IMR-90 (cell line): Measurements from ENCODE around the gene ERICH3. TPM values are rescaled to one million over a fixed set of nuclear protein-coding genes. Genes with fewer than 3 reads are reported as not detected.
A peak's percentile ranks its signal among the peaks of the same experiment; 100 is the strongest.

Experiments used
- ATAC-seq: fragments of 200-7000 bp; cut with Tn5 transposase; 2 replicates; pipeline ENCODE4 v1.9.1; 2020; ENCODE audit warnings: low read depth, mild to moderate bottlenecking, moderate library complexity
- BruUV-seq: library from RNA; stranded (reverse); fragments of 400-500 nt; replicated peaks from 2 replicates; lab custom pipeline; 2021; lab: Mats Ljungman, UMichigan
- CTCF ChIA-PET: fragments of 300-600 bp; formaldehyde crosslinking; extraction: SDS; loops from one replicate; lab custom pipeline; 2021; ENCODE audit warnings: antibody characterized with exemption; lab: Yijun Ruan, JAX
- POLR2A ChIA-PET: fragments of 300-600 bp; sonication (Branson Sonifier 250); formaldehyde crosslinking; loops from one replicate; lab custom pipeline; 2022; ENCODE audit warnings: antibody characterized with exemption; ENCODE audit not compliant: unreplicated experiment; lab: Charles Lee
- DNase-seq: peaks from one replicate; pipeline ENCODE4 v3.0.0; 2013
- H2AFZ ChIP-seq: replicated peaks from 2 replicates; pipeline ENCODE3; 2013; ENCODE audit warnings: low read length, mild to moderate bottlenecking; ENCODE audit not compliant: poor library complexity
- H2AK5ac ChIP-seq: 2 replicates; pipeline ENCODE4 v1.6.1; 2013; ENCODE audit warnings: low read depth, low read length, inconsistent platforms
- H2AK9ac ChIP-seq: replicated peaks from 2 replicates; pipeline ENCODE3; 2013; ENCODE audit warnings: mild to moderate bottlenecking, low read depth, low read length, moderate library complexity; ENCODE audit not compliant: poor library complexity
- H2BK120ac ChIP-seq: 2 replicates; pipeline ENCODE4 v1.6.1; 2013; ENCODE audit warnings: low read depth, low read length, inconsistent platforms
- H2BK15ac ChIP-seq: 3 replicates; pipeline ENCODE4 v1.6.1; 2013; ENCODE audit warnings: low read depth, low read length, inconsistent platforms
- H2BK20ac ChIP-seq: 2 replicates; pipeline ENCODE4 v1.6.1; 2013; ENCODE audit warnings: low read depth, mild to moderate bottlenecking, inconsistent platforms, low read length, moderate library complexity
- H2BK5ac ChIP-seq: 2 replicates; pipeline ENCODE4 v1.6.1; 2013; ENCODE audit warnings: mild to moderate bottlenecking, low read depth, low read length, inconsistent platforms; ENCODE audit not compliant: poor library complexity, severe bottlenecking
- H3K14ac ChIP-seq: replicated peaks from 2 replicates; pipeline ENCODE4 v1.6.1; 2013; ENCODE audit warnings: low read depth, low read length, inconsistent platforms
- H3K18ac ChIP-seq: 2 replicates; pipeline ENCODE4 v1.6.1; 2013; ENCODE audit warnings: low read depth, low read length, control low read depth
- H3K23ac ChIP-seq: 2 replicates; pipeline ENCODE4 v1.6.1; 2013; ENCODE audit warnings: low read depth, low read length, inconsistent platforms
- H3K27ac ChIP-seq: 2 replicates; pipeline ENCODE4 v1.5.1; 2013; ENCODE audit warnings: mild to moderate bottlenecking, control low read depth, low read length; ENCODE audit not compliant: insufficient read depth
- H3K27me3 ChIP-seq: 2 replicates; pipeline ENCODE4 v1.6.1; 2013; ENCODE audit warnings: low read length; ENCODE audit not compliant: control insufficient read depth, insufficient read depth
- H3K36me3 ChIP-seq: 2 replicates; pipeline ENCODE4 v1.6.1; 2013; ENCODE audit warnings: low read length, mixed read lengths; ENCODE audit not compliant: control insufficient read depth, insufficient read depth
- H3K4ac ChIP-seq: 2 replicates; pipeline ENCODE4 v1.6.1; 2013; ENCODE audit warnings: low read depth, low read length, inconsistent platforms
- H3K4me1 ChIP-seq: 2 replicates; pipeline ENCODE4 v1.6.1; 2013; ENCODE audit warnings: low read length, mixed read lengths; ENCODE audit not compliant: control insufficient read depth, insufficient read depth
- H3K4me2 ChIP-seq: 2 replicates; pipeline ENCODE4 v1.6.1; 2013; ENCODE audit warnings: low read depth, mild to moderate bottlenecking, control low read depth, low read length, moderate library complexity
- H3K4me3 ChIP-seq: 2 replicates; pipeline ENCODE4 v1.5.1; 2013; ENCODE audit warnings: low read depth, mild to moderate bottlenecking, control low read depth, low read length, moderate library complexity; ENCODE audit not compliant: insufficient read depth
- H3K56ac ChIP-seq: 2 replicates; pipeline ENCODE4 v1.6.1; 2013; ENCODE audit warnings: low read length, inconsistent platforms; ENCODE audit not compliant: insufficient read depth; ENCODE audit errors: extremely low read depth
- H3K79me1 ChIP-seq, 2 experiments: 2 replicates each; pipeline ENCODE4 v1.6.1; 2013; ENCODE audit warnings: low read length in 2 of 2, inconsistent platforms in 1 of 2, low read depth in 1 of 2
- H3K9ac ChIP-seq: 2 replicates; pipeline ENCODE4 v1.6.1; 2013; ENCODE audit warnings: low read depth, low read length, control low read depth
- H3K9me1 ChIP-seq: 2 replicates; pipeline ENCODE4 v1.6.1; 2013; ENCODE audit warnings: low read length, inconsistent platforms; ENCODE audit not compliant: insufficient read depth
- H3K9me3 ChIP-seq: 2 replicates; pipeline ENCODE4 v1.6.1; 2013; ENCODE audit warnings: low read length; ENCODE audit not compliant: control insufficient read depth, insufficient read depth
- H4K20me1 ChIP-seq: 2 replicates; pipeline ENCODE4 v1.6.1; 2013; ENCODE audit warnings: low read length, inconsistent platforms; ENCODE audit not compliant: insufficient read depth
- H4K5ac ChIP-seq: 2 replicates; pipeline ENCODE4 v1.6.1; 2013; ENCODE audit warnings: mild to moderate bottlenecking, low read depth, low read length, control low read depth
- H4K8ac ChIP-seq, 2 experiments: 2 replicates each; pipeline ENCODE4 v1.6.1; 2013; ENCODE audit warnings: low read depth in 2 of 2, low read length in 2 of 2, control low read depth in 1 of 2, inconsistent platforms in 1 of 2
- H4K91ac ChIP-seq: 2 replicates; pipeline ENCODE4 v1.6.1; 2013; ENCODE audit warnings: low read depth, low read length, inconsistent platforms; ENCODE audit not compliant: insufficient read depth
- CEBPB ChIP-seq: IDR thresholded peaks from 2 replicates; pipeline ENCODE4 v1.6.1; 2012; ENCODE audit warnings: low read depth, low read length, improper control_type of control experiment
- RAD21 ChIP-seq: IDR thresholded peaks from 2 replicates; pipeline ENCODE4 v1.6.1; 2012; ENCODE audit warnings: low read length, improper control_type of control experiment
- WGBS, 2 experiments: methylation state at CpG; one replicate each; pipeline versions ENCODE4 v1.1.5 to v1.1.7; 2013; ENCODE audit warnings: missing lambda C conversion rate in 2 of 2; ENCODE audit not compliant: insufficient read length in 1 of 2; ENCODE audit errors: extremely low coverage in 2 of 2; 5-methylcytosine and 5-hydroxymethylcytosine counted together
- dilution Hi-C: fragments of 300-500 bp; cut with HindIII; formaldehyde crosslinking; loops from one replicate; pipeline ENCODE4 v1.14.3; 2018; ENCODE audit warnings: low sequenced_read_pairs; ENCODE audit not compliant: unreplicated experiment
- in situ Hi-C: fragments of 300-500 bp; cut with MboI; formaldehyde crosslinking; loops from 3 replicates; pipeline ENCODE4 v1.14.3; 2019; ENCODE audit warnings: low sequenced_read_pairs, inconsistent platforms, mixed read lengths
- intact Hi-C: fragments of 100-400 bp; cut with micrococcal nuclease; formaldehyde crosslinking; loops from 2 replicates; pipeline ENCODE4 v1.10.0; 2022
- polyA plus RNA-seq, 3 experiments: library from polyadenylated mRNA; depleted of rRNA; stranded (reverse); fragments of >200 nt; gene quantifications; 2 replicates each; pipeline ENCODE4 v1.2.3, GENCODE V29; 2012; ENCODE audit warnings: low replicate concordance in 1 of 3
- total RNA-seq: library from RNA; depleted of rRNA; stranded (reverse); fragments of >200 nt; gene quantifications from 2 replicates; pipeline ENCODE4 v1.2.3, GENCODE V29; 2012
- TF ChIP-seq, protein P1 (sequence below): fragments of 150-350 bp; IDR thresholded peaks from 2 replicates; pipeline ENCODE4 v1.6.1; 2017; ENCODE audit warnings: mild to moderate bottlenecking, antibody characterized with exemption, low read length, low read depth

Gene ERICH3
- total and polyA plus RNA-seq, 2 of the 4 experiments (the other 2 are of a cell fraction), result not detected

GRCh38 chr1:74570797-74571492 lies 102.6 kb downstream of the ERICH3 start:
- no peak overlapping the region for H2BK15ac ChIP-seq
- no peak overlapping the region for H3K56ac ChIP-seq
- in situ Hi-C loops (no loop called here), dilution Hi-C loops (no loop called here), intact Hi-C loops (no loop called here)
- H3K14ac ChIP-seq, result no peak overlapping the region
- H3K27me3 ChIP-seq, result no peaks in the 10 kb centered on the region
- TF ChIP-seq CEBPB, result no peak
- TF ChIP-seq RAD21, result no peak
- TF ChIP-seq, protein P1, sequence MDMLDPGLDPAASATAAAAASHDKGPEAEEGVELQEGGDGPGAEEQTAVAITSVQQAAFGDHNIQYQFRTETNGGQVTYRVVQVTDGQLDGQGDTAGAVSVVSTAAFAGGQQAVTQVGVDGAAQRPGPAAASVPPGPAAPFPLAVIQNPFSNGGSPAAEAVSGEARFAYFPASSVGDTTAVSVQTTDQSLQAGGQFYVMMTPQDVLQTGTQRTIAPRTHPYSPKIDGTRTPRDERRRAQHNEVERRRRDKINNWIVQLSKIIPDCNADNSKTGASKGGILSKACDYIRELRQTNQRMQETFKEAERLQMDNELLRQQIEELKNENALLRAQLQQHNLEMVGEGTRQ, result no peak
- H2BK120ac ChIP-seq, result no peak overlapping the region
- no peak overlapping the region for H3K27ac ChIP-seq
- DNase-seq, result no peak
- H3K9me3 ChIP-seq, result no peaks in the 10 kb centered on the region
- H3K9me1 ChIP-seq, result no peaks in the 10 kb centered on the region
- ATAC-seq, result no peak
- no TSS peak for BruUV-seq
- no peak overlapping the region for H2AK9ac ChIP-seq
- H4K5ac ChIP-seq, result no peak overlapping the region
- H2BK5ac ChIP-seq, result no peak overlapping the region
- H3K4me3 ChIP-seq, result no peak overlapping the region
- no peaks in the 10 kb centered on the region for H3K79me1 ChIP-seq
- H2BK20ac ChIP-seq, result no peak overlapping the region
- no peak overlapping the region for H3K4ac ChIP-seq
- CTCF ChIA-PET, result interaction anchor here (0.7 kb wide), 1 partner anchor 1144 kb away, joined by 3 read pairs; no protein-coding TSS in a partner anchor
- no peaks in the 10 kb centered on the region for H4K20me1 ChIP-seq
- H3K18ac ChIP-seq, result no peak overlapping the region
- POLR2A ChIA-PET, result no interaction called here
- peak overlapping the region; percentile 58 for H2AFZ ChIP-seq
- no peak overlapping the region for H2AK5ac ChIP-seq
- no peak overlapping the region for H3K9ac ChIP-seq
- 6% methylated on average over 9 of the region's 14 CpGs; no CpG with 5 or more reads in 1 of the 2 experiments for WGBS, 2 experiments
- no peaks in the 10 kb centered on the region for H3K4me1 ChIP-seq
- no peak overlapping the region; the same call in 1 of the 2 replicates for H3K4me2 ChIP-seq
- no peak overlapping the region for H3K23ac ChIP-seq
- H3K36me3 ChIP-seq, result no peaks in the 10 kb centered on the region
- H4K8ac ChIP-seq, result no peak overlapping the region
- no peak overlapping the region for H4K91ac ChIP-seq
